ENCODE results near the gene DNAJA3.
"Not testable (repeated sequence)": the region's sequence is repeated elsewhere in the genome, so short reads cannot be mapped to it uniquely, and the experiment has no call there.

The DNAJA3 gene

GRCh38 chr16:4387781-4388180 is 37.9 kb upstream of the DNAJA3 start:
- no peak for DNase-seq

GRCh38 chr16:4388271-4389021 is 37.2 kb upstream of the DNAJA3 start:
- no peak for DNase-seq

GRCh38 chr16:4389051-4389955 is 36.4 kb upstream of the DNAJA3 start:
- DNase-seq, result no peak

GRCh38 chr16:4390266-4391260 is 35.1 kb upstream of the DNAJA3 start:
- no peak for DNase-seq

- no peak for DNase-seq
These were observed 33.9 kb upstream of the DNAJA3 start for GRCh38 chr16:4391631-4392381.

- DNase-seq, result peak; percentile 58
These were observed 33.1 kb upstream of the DNAJA3 start for GRCh38 chr16:4392382-4393239.

GRCh38 chr16:4393240-4393600 is 32.4 kb upstream of the DNAJA3 start:
- no peak for DNase-seq

- not testable (repeated sequence) for DNase-seq
These were observed 31.8 kb upstream of the DNAJA3 start for GRCh38 chr16:4393850-4394249.

- DNase-seq, result no peak
These were observed 30.5 kb upstream of the DNAJA3 start for GRCh38 chr16:4395055-4395726.

- DNase-seq, result no peak
These were observed 26.5 kb upstream of the DNAJA3 start for GRCh38 chr16:4399001-4399730.

GRCh38 chr16:4401094-4401501 is 24.6 kb upstream of the DNAJA3 start:
- no peak for DNase-seq

GRCh38 chr16:4401510-4401909 is 24.2 kb upstream of the DNAJA3 start:
- no peak for DNase-seq

- DNase-seq, result peak; percentile 13
These were observed 23.1 kb upstream of the DNAJA3 start for GRCh38 chr16:4402439-4403132.

- DNase-seq, result no peak
These were observed 22.3 kb upstream of the DNAJA3 start for GRCh38 chr16:4403133-4403949.

- peak; percentile 51 for DNase-seq
These were observed 21.3 kb upstream of the DNAJA3 start for GRCh38 chr16:4404247-4404966.

GRCh38 chr16:4404967-4405696 is 20.5 kb upstream of the DNAJA3 start:
- no peak for DNase-seq
